ENCODE data around the gene HSPA1B. TPM values are rescaled to one million over a fixed set of nuclear protein-coding genes. Genes with fewer than 3 reads are reported as not detected.

The HSPA1B gene
- total RNA-seq (2021) (116 and 131 TPM in 2 replicates), Bru-seq, nascent RNA (percentile 70 among the genes with signal in this experiment), BruChase-seq, experiment 1, labeled RNA remaining after a 2-hour chase (percentile 90 among the genes with signal in this experiment), BruChase-seq, experiment 2, labeled RNA remaining after a 6-hour chase (percentile 94 among the genes with signal in this experiment)
- long read RNA-seq, transcript HSPA1B-201 (1 exons, 2,521 nt): major isoform, 26 of 31 reads
- long read RNA-seq, partial matches to known transcripts: 0 of 31 reads
- long read RNA-seq, other reads (novel, unspliced or antisense): 5 of 31 reads

- no TSS peak for BruUV-seq (replicated peaks)
- CTCF ChIA-PET: interaction anchor here (0.5 to 1.0 kb wide), 3 partner anchors 36 to 116 kb away, joined by 3 to 6 read pairs (median 4); no protein-coding TSS in a partner anchor
- Histone ChIP-seq H3K4me3 (ENCODE audit: low read depth, low read length, poor library complexity, severe bottlenecking) (peak within 1 kb of the TSS; percentile 67), H3K36me3 (ENCODE audit: insufficient read depth, low read length, poor library complexity, severe bottlenecking) (no peaks in the 10 kb centered on the region), H3K4me1 (ENCODE audit: insufficient read depth, low read length, poor library complexity, severe bottlenecking) (peaks cover 8% of the 10 kb centered on the region), H3K27ac (ENCODE audit: low read depth, low read length, poor library complexity, severe bottlenecking) (peak within 1 kb of the TSS; percentile 83), H3K27me3 (replicated peaks; ENCODE audit: insufficient read depth, low read depth, low read length, poor library complexity) (no peaks in the 10 kb centered on the region), H3K9me3 (ENCODE audit: low read depth, low read length, poor library complexity, severe bottlenecking) (no peaks in the 10 kb centered on the region)
- POLR2A ChIA-PET (ENCODE audit: low non-redundant PET): interaction anchor here (0.5 to 1.2 kb wide), 15 partner anchors 12 to 1145 kb away, joined by 3 to 9 read pairs (median 4); partner anchors contain the start of genes BAG6, CLIC1, HSPA1A and HSPA1L
- peak; percentile 100 for DNase-seq (ENCODE audit: low spot score)
- no peak for TF ChIP-seq CTCF (conservative IDR thresholded peaks at IDR 0.05; ENCODE audit: low read depth, low read length)
- no peak for TF ChIP-seq EZH2 (IDR thresholded peaks at IDR 0.05; ENCODE audit: borderline replicate concordance, low read depth, low read length, poor library complexity, severe bottlenecking)
- intact Hi-C loops (cut with micrococcal nuclease; ENCODE audit: unreplicated experiment): loop anchor here (2.0 kb wide), 1 partner anchor 99 kb away; the partner anchor contains the start of gene DDAH2
Observed at GRCh38 chr6:31827286-31828079, at the start of gene HSPA1B. Gene HSPA1B (plus strand): TSS chr6:31827738. CDS start chr6:31827951, 213 bp downstream.

GRCh38 chr6:31778193-31778592 lies 49.3 kb upstream of the HSPA1B start:
- TF ChIP-seq CTCF (conservative IDR thresholded peaks at IDR 0.05; ENCODE audit: low read depth, low read length) (no peak), EZH2 (IDR thresholded peaks at IDR 0.05; ENCODE audit: borderline replicate concordance, low read depth, low read length, poor library complexity, severe bottlenecking) (no peak)
- intact Hi-C loops (cut with micrococcal nuclease; ENCODE audit: unreplicated experiment): no loop called here
- H3K36me3 ChIP-seq (ENCODE audit: insufficient read depth, low read length, poor library complexity, severe bottlenecking): peaks cover 52% of the 10 kb centered on the region
- ChIA-PET CTCF (interaction anchor here (0.6 kb wide), 1 partner anchor 64 kb away, joined by 3 read pairs; no protein-coding TSS in a partner anchor), POLR2A (ENCODE audit: low non-redundant PET) (no interaction called here)
- no TSS peak for BruUV-seq (replicated peaks)
- H3K4me1 ChIP-seq (ENCODE audit: insufficient read depth, low read length, poor library complexity, severe bottlenecking): peaks cover 11% of the 10 kb centered on the region
- H3K4me3 ChIP-seq (ENCODE audit: low read depth, low read length, poor library complexity, severe bottlenecking): no peak overlapping the region
- H3K27ac ChIP-seq (ENCODE audit: low read depth, low read length, poor library complexity, severe bottlenecking): no peak overlapping the region
- DNase-seq (ENCODE audit: low spot score): no peak
- H3K9me3 ChIP-seq (ENCODE audit: low read depth, low read length, poor library complexity, severe bottlenecking): no peaks in the 10 kb centered on the region
- H3K27me3 ChIP-seq (replicated peaks; ENCODE audit: insufficient read depth, low read depth, low read length, poor library complexity): no peaks in the 10 kb centered on the region

- Histone ChIP-seq H3K9me3 (ENCODE audit: low read depth, low read length, poor library complexity, severe bottlenecking) (no peaks in the 10 kb centered on the region), H3K36me3 (ENCODE audit: insufficient read depth, low read length, poor library complexity, severe bottlenecking) (peaks cover 58% of the 10 kb centered on the region), H3K27me3 (replicated peaks; ENCODE audit: insufficient read depth, low read depth, low read length, poor library complexity) (no peaks in the 10 kb centered on the region), H3K27ac (ENCODE audit: low read depth, low read length, poor library complexity, severe bottlenecking) (no peak overlapping the region), H3K4me3 (ENCODE audit: low read depth, low read length, poor library complexity, severe bottlenecking) (no peak overlapping the region), H3K4me1 (ENCODE audit: insufficient read depth, low read length, poor library complexity, severe bottlenecking) (peaks cover 11% of the 10 kb centered on the region)
- DNase-seq (ENCODE audit: low spot score): no peak
- TF ChIP-seq CTCF (conservative IDR thresholded peaks at IDR 0.05; ENCODE audit: low read depth, low read length): no peak
- no peak for TF ChIP-seq EZH2 (IDR thresholded peaks at IDR 0.05; ENCODE audit: borderline replicate concordance, low read depth, low read length, poor library complexity, severe bottlenecking)
- ChIA-PET CTCF (no interaction called here), POLR2A (ENCODE audit: low non-redundant PET) (no interaction called here)
- BruUV-seq (replicated peaks): no TSS peak
- intact Hi-C loops (cut with micrococcal nuclease; ENCODE audit: unreplicated experiment): no loop called here
Observed at GRCh38 chr6:31778999-31779885, 48.3 kb upstream of the HSPA1B start.

All from A673 (cell line).